NCI-H1048 (cell line): ENCODE results near the gene TUBB.
"Not testable (repeated sequence)": the region's sequence is repeated elsewhere in the genome, so short reads cannot be mapped to it uniquely, and the experiment has no call there.

ENCODE experiments used
- DNase-seq: peaks from one replicate; lab custom pipeline; 2025; lab: John Stamatoyannopoulos, UW

The TUBB gene

DNA sequence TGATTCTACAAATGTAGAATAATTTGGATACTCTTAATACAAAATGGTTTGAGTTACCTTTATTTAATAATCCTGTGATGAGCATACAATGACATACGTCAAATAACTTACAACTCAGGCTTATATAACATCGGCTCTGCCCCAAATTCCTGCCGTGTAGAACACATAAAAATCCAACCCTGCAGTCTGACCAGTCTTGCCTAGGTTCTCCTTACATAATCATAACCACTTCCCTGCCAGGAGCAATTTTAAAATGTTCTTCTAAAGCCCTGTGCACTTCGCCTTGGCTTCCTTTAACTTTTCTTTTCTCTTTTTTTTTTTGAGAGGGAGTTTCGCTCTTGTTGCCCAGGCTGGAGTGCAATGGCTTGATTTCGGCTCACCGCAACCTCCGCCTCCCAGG lies 40.4 kb downstream of the TUBB start:
- DNase-seq = no peak

DNA sequence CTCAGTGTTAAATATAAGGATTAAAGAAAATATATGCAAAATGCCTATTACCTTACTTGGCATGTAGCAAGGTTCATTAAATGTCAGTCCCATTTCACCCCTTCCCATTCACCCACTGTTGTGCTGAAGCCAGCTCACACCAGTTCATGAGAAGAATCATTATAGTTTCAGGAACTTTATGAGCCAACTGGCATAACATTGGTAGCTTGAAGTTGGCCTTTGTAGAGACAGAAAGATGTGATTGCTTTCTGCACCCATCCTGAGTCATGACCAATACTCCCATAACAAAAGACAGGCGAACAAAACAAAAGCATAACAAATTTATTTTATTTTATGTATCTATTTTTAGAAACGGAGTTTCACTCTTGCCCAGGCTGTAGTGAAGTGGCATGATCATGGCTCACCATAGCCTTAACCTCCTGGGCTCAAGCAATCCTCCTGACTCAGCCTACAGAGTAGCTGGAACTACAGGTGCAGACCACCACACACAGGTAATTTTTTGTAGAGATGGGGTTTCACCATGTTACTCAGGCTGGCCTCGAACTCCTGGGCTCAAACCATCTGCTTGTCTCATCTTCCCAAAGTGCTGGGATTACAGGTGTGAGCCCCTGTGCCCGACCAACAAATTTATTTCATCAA lies 41.8 kb downstream of the TUBB start:
- DNase-seq = no peak

DNA sequence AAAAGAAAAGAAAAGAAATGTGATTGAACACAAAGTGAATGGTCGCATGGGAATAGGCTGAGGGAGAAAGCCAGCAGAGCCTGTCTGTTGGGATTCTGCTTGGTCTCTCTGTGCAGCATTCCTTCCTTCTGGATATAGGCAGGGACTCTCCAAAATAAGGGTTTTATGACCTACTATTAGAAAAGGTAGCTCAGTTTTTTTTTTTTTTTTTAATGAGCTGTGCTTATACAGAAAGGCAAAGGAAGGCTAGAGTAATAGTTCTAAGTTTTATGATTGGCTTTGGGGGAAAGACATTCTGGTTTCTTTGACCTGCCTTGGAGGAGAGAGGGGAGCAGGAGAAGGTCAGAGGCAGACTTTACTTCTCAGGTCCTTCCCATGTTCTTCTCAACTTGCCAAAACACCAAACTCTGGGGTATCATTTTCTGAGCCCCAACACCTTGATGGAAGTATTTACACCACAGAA lies 43.0 kb downstream of the TUBB start:
- DNase-seq = no peak

GRCh38 chr6:30763618-30764489 lies 43.7 kb downstream of the TUBB start:
- DNase-seq = peak; percentile 82

DNA sequence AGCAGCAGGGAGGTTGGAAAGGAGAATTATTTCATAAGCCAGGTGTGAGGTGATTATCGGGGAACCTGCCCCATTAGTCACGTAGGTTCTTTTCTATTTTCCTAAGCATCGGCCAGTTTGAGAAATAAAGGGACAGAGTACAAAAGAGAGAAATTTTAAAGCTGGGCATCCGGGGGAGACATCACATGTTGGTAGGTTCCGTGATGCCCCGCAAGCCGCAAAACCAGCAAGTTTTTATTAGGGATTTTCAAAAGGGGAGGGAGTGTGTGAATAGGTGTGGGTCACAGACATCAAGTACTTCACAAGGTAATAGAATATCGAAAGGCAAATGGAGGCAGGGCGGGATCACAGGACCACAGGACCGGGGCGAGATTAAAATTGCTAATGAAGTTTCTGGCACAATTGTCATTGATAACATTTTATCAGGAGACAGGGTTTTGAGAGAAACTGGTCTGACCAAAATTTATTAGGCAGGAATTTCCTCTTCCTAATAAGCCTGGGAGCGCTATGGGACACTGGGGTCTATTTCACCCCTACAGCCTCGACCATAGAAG lies 44.4 kb downstream of the TUBB start:
- not testable (repeated sequence) for DNase-seq

DNA sequence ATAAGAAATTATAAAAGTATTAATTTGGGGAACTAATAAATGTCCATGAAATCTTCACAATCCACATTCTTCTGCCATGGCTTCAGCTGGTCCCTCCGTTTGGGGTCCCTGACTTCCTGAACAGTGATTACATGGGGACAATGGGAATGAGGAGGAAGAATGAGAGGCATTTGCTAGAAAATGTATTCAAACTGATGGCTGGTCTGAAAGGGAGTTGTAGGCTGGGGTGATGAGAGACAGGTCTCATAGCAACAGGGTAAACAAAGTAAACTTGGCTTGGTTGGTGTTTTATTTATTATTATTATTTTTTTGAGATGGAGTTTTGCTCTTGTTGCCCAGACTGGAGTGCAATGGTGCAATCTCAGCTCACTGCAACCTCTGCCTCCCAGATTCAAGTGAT lies 45.3 kb downstream of the TUBB start:
- DNase-seq = not testable (repeated sequence)

DNA sequence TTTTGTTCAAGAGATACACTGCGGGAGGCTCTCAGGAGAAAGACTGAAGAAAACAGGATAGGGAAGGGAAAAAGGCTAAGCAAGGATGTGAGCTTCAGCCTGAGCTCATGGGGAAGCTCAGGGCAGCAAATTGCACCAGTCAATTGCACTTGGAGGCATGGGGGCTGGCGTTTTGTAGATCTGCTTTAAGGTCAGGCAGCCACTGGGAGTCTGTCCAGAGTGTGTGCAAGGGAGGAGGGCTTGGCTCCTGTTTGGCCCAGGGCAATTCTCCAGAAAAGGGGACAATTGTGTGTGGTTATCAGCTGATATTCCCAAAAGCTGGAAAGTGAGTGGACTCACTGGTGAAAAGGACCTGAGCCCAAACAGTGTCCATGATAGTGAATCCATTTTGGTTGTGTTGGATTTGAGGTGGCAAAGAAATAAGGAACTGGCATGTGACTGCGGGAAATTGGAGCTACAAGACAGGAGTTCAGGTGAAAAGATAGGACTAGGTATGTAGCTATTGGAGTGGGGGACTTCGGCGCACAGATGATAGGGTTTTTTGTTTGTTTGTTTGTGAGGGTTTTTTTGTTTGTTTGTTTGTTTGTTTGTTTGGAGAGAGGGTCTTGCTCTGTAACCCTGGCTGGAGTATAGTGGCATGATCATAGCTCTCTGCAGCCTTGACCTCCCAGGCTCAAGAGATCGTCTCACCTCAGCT lies 46.5 kb downstream of the TUBB start:
- DNase-seq = no peak

GRCh38 chr6:30767158-30767943 lies 47.2 kb downstream of the TUBB start:
- no peak for DNase-seq

- no peak for DNase-seq
These were observed 47.8 kb downstream of the TUBB start for GRCh38 chr6:30767944-30768301.

- no peak for DNase-seq
These were observed 48.5 kb downstream of the TUBB start for GRCh38 chr6:30768634-30769087.

DNA sequence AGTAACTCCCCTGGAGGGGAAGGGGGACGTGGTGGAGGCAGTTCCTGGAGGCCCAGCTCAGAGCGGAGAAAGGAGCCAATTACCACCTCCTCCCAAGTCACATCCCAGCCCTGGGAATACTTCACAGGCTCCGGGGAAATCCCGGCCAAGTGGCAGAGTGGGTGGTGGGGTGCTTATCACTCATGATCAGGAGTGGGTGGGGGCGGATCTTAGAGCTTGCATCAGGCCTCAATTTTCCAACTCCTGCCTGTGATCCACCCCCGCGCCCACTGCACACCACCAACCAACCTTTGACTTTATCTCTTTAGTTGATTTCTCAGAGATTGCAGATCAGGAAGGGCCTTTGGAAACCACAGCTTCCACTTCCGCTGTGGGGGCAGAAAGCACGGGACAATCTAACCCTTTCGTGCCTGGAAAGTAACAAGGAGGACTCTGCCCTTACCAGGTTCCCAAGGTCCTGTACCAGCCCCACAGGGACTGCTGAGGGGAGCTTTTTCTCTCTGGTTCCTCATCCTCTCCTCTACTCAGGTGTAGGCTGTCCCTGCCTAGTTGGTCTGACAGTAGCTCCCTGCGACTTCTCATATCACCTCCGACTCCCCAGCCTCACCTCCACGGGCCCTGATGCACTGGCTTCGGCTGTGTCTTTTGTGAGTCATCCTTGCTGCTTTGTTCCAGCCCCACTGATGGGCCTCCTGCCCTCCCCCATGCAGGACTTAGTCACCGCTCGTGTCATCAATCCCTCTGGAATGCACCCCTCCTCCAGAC lies 49.1 kb downstream of the TUBB start:
- DNase-seq = no peak

DNA sequence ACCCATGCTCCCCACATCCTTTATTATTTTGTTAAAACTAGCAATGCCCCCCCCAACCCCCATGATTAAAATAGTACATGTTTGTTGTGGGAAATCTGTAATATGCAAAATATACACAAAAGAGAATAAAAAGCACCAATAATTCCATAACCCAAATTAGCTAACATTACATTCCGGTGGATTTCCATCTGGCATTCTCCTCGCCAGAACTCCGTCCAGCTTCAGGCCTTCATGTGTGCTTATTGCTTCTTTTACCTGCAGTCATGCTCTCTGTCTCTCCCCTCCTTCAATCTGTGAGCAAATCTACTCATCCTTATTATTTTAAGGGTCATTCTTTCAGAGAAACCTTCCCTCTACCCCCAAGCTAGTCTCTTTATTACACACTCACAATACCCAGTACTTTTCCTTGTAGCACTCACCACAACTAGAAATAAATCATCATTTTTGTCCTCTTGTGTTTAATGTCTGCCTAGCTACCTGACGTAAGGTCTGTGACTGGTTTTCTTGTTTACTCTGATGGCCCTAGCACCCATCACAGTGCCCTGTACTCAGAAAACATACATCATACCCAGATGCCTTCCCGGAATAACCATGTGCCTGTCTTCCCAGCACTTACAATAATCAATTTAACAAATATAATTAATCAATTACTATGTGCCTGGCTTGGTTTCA lies 49.8 kb downstream of the TUBB start:
- no peak for DNase-seq

DNA sequence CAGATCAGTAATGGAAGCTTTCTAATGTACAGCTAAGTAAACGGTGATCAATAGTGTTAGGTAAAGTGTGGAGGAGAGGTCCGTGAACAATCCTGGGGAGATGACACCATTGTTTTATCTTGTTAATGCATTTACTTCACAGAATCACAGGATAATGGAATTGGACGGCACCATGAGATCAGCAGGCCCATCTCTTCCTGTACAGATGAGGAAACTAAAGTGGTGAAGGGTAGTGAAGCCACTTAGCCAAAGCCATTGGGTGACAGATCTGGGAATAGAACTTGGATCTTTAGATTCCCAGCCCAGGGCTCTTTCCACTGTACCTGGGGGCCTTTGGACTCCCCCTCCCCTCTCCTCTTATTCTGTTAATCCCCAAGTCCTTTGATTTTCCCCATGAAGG lies 50.4 kb downstream of the TUBB start:
- no peak for DNase-seq

- DNase-seq = no peak
These were observed 54.5 kb downstream of the TUBB start for GRCh38 chr6:30774701-30775100.
